HCT116 (cell line): ENCODE measurements around the gene PIM3. TPM values are rescaled to one million over a fixed set of nuclear protein-coding genes. Genes with fewer than 3 reads are reported as not detected.

ENCODE experiments used
- ATAC-seq: fragments of 200-7000 bp; cut with Tn5 transposase; 2 replicates; pipeline ENCODE4 v1.9.1; 2020; ENCODE audit warnings: mild to moderate bottlenecking, moderate library complexity
- BruUV-seq: library from RNA; stranded (reverse); fragments of 400-500 nt; replicated peaks from 2 replicates; lab custom pipeline; 2021; lab: Mats Ljungman, UMichigan
- CTCF ChIA-PET: fragments of 300-600 bp; sonication (Branson Sonifier 250); formaldehyde crosslinking; loops from one replicate; lab custom pipeline; 2021; ENCODE audit warnings: antibody characterized with exemption; lab: Charles Lee
- POLR2A ChIA-PET: fragments of 300-600, 350-600 bp; sonication (Branson Sonifier 250); formaldehyde crosslinking; loops from one replicate; lab custom pipeline; 2021; ENCODE audit warnings: antibody characterized with exemption; lab: Charles Lee
- RAD21 ChIA-PET, 2 experiments: fragments of 300-600 bp; sonication (Branson Sonifier 250); formaldehyde crosslinking; loops; one replicate each; lab custom pipeline; 2023; ENCODE audit warnings: low total read pairs in 2 of 2; ENCODE audit not compliant: uncharacterized antibody in 2 of 2, unreplicated experiment in 2 of 2, low non-redundant PET in 1 of 2; lab: Charles Lee
- DNase-seq: peaks from one replicate; pipeline ENCODE4 v3.0.0-alpha.2; 2010; ENCODE audit warnings: low read depth, low spot score
- H2AFZ ChIP-seq: fragments of 200-600 bp; shearing (Covaris generic), sonication (generic); 2 replicates; pipeline ENCODE4 v1.6.1; 2017; ENCODE audit warnings: low read depth, mixed run types, mixed read lengths, antibody characterized with exemption, low read length; ENCODE audit not compliant: poor library complexity, severe bottlenecking
- H3K27ac ChIP-seq: 2 replicates; pipeline ENCODE4 v1.5.1; 2012; ENCODE audit warnings: low read depth, low read length
- H3K27me3 ChIP-seq: fragments of 200-600 bp; sonication (generic); 2 replicates; pipeline ENCODE4 v1.6.1; 2016; ENCODE audit warnings: mixed run types, low read length, mixed read lengths; ENCODE audit not compliant: insufficient read depth
- H3K36me3 ChIP-seq, 2 experiments: fragments of 200-500 bp in 1 of 2; fragments of 200-600 bp in 1 of 2; sonication (Bioruptor generic) in 1 of 2; sonication (generic) in 1 of 2; 2 replicates each; pipeline versions ENCODE4 v1.5.1 to v1.6.1; 2014 to 2016; ENCODE audit warnings: low read length in 2 of 2, inconsistent platforms in 1 of 2, mixed read lengths in 1 of 2, mixed run types in 1 of 2; ENCODE audit not compliant: insufficient read depth in 2 of 2, control insufficient read depth in 1 of 2
- H3K4me1 ChIP-seq, 2 experiments: fragments of 200-600 bp in 1 of 2; sonication (generic) in 1 of 2; 2 replicates each; pipeline versions ENCODE4 v1.5.1 to v1.6.1; 2012 to 2017; ENCODE audit warnings: low read length in 2 of 2, inconsistent platforms in 1 of 2, mild to moderate bottlenecking in 1 of 2, mixed read lengths in 1 of 2, mixed run types in 1 of 2, moderate library complexity in 1 of 2; ENCODE audit not compliant: insufficient read depth in 2 of 2, control insufficient read depth in 1 of 2
- H3K4me2 ChIP-seq: fragments of 200-600 bp; sonication (generic); 2 replicates; pipeline ENCODE4 v1.6.1; 2017; ENCODE audit warnings: mixed run types, low read length, mixed read lengths
- H3K4me3 ChIP-seq, 2 experiments: fragments of 200-600 bp in 1 of 2; sonication (generic) in 1 of 2; replicated peaks in 1 of 2; 2 replicates each; pipeline ENCODE4 v1.5.1; 2011 to 2016; ENCODE audit warnings: low read length in 2 of 2, control low read depth in 1 of 2, low read depth in 1 of 2, mild to moderate bottlenecking in 1 of 2, mixed read lengths in 1 of 2, mixed run types in 1 of 2
- H3K79me2 ChIP-seq: fragments of 200-600 bp; sonication (generic); 2 replicates; pipeline ENCODE4 v1.6.1; 2017; ENCODE audit warnings: mild to moderate bottlenecking, mixed run types, low read length, moderate library complexity, mixed read lengths; ENCODE audit not compliant: insufficient read depth
- H3K9ac ChIP-seq: fragments of 200-600 bp; sonication (generic); 2 replicates; pipeline ENCODE4 v1.6.1; 2016; ENCODE audit warnings: low read length, mixed read lengths
- H3K9me2 ChIP-seq: fragments of 200-600 bp; sonication (generic), shearing (Covaris generic); 2 replicates; pipeline ENCODE4 v1.6.1; 2017; ENCODE audit warnings: mixed run types, mild to moderate bottlenecking, moderate library complexity; ENCODE audit not compliant: insufficient read depth
- H3K9me3 ChIP-seq, 2 experiments: fragments of 200-500 bp in 1 of 2; fragments of 200-600 bp in 1 of 2; sonication (Bioruptor generic) in 1 of 2; sonication (generic) in 1 of 2; 2 replicates each; pipeline ENCODE4 v1.6.1; 2014 to 2017; ENCODE audit warnings: low read length in 2 of 2, mixed read lengths in 2 of 2, inconsistent platforms in 1 of 2, low read depth in 1 of 2, mild to moderate bottlenecking in 1 of 2, mixed run types in 1 of 2, moderate library complexity in 1 of 2; ENCODE audit not compliant: control insufficient read depth in 1 of 2, insufficient read depth in 1 of 2
- H4K20me1 ChIP-seq: fragments of 200-600 bp; sonication (generic), shearing (Covaris generic); 2 replicates; pipeline ENCODE4 v1.6.1; 2017; ENCODE audit warnings: mixed run types, mild to moderate bottlenecking, moderate library complexity; ENCODE audit not compliant: insufficient read depth
- CEBPB ChIP-seq: IDR thresholded peaks from 2 replicates; pipeline ENCODE4 v1.6.1; 2012; ENCODE audit warnings: low read depth
- EGR1 ChIP-seq: IDR thresholded peaks from 2 replicates; pipeline ENCODE4 v1.6.1; 2012; ENCODE audit warnings: low read depth
- JUND ChIP-seq: IDR thresholded peaks from 2 replicates; pipeline ENCODE4 v1.6.1; 2012
- POLR2A ChIP-seq: IDR thresholded peaks from 2 replicates; pipeline ENCODE4 v1.7.0; 2011; ENCODE audit warnings: borderline replicate concordance; ENCODE audit not compliant: insufficient read depth, insufficient read length; ENCODE audit errors: extremely low read depth
- RAD21 ChIP-seq: IDR thresholded peaks from 2 replicates; pipeline ENCODE4 v1.6.1; 2012; ENCODE audit warnings: low read depth, mild to moderate bottlenecking
- SRF ChIP-seq: IDR thresholded peaks from 2 replicates; pipeline ENCODE4 v1.6.1; 2012; ENCODE audit warnings: low read depth
- intact Hi-C: fragments of 100-400 bp; cut with micrococcal nuclease; formaldehyde crosslinking; loops from 2 replicates; pipeline ENCODE4 v1.10.0; 2022
- total RNA-seq: library from RNA; stranded (reverse); gene quantifications from one replicate; pipeline ENCODE4 v1.2.1, GENCODE V29; 2021; ENCODE audit not compliant: unreplicated experiment
- TF ChIP-seq, protein P1 (sequence below), 3 experiments: fragments of 200-600 bp in 1 of 3; sonication (generic) in 1 of 3; IDR thresholded peaks in 2 of 3; conservative IDR thresholded peaks in 1 of 3; 2 replicates each; pipeline ENCODE4 v1.5.1; 2012 to 2017; ENCODE audit warnings: low read depth in 2 of 3, low read length in 2 of 3, antibody characterized with exemption in 1 of 3, borderline replicate concordance in 1 of 3, control low read depth in 1 of 3, mild to moderate bottlenecking in 1 of 3, mixed read lengths in 1 of 3, mixed run types in 1 of 3, moderate library complexity in 1 of 3; ENCODE audit not compliant: insufficient read depth in 1 of 3

The PIM3 gene
- total RNA-seq, 1 experiment from 2014 or later, result 116 TPM

DNA sequence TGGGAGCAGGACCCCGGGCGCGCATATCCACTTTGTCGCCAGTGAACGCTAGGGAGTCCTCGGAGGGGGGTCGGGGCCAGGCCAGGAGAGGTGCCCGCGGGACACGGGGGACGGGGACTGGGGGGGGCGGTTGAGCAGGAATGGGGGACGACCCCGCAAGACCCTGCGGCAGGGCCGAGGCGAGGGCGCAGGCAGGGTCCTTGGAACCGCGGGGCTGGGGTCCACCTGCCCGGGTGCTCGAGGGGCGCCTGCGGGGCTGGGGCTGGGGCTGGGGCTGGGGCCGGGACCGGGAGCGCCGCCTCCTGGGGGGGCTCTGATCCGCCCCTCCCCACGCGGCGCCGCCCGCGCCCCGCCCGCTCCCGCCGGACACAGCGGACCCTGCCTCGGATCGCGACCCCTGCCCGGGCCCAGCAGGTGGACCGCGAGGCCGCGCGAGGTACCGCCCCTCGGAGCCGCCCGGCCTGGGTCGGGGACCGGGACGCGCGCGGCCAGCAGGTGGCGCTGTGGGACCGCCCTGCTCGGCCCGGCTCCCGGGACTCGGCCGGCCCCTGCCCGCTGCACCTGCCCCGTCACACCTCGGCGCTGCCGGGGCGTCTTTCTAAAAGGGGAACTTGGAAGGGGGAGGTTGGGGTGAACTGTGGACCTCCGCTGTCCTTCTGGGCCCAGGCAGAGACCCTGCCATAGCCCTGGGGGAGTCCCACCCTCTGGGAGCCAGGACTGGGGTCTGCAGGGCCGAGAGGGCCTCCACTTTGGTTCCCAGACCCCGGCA is 31.2 kb upstream of the PIM3 start:
- no peak overlapping the region for H3K27ac ChIP-seq
- H3K4me3 ChIP-seq, result no peak overlapping the region
- ChIA-PET POLR2A (no interaction called here), CTCF (interaction anchor here (1.5 to 2.3 kb wide), 3 partner anchors 99 to 308 kb away, joined by 3 to 115 read pairs (median 4); no protein-coding TSS in a partner anchor), RAD21 (interaction anchor here in 1 of 2 experiments (1.8 kb wide), 1 partner anchor 101 kb away, joined by 36 read pairs; no protein-coding TSS in a partner anchor)
- peak overlapping the region; percentile 57 for H3K4me2 ChIP-seq
- no peaks in the 10 kb centered on the region for H3K27me3 ChIP-seq
- DNase-seq, result no peak
- peak; percentile 86 for ATAC-seq
- H3K36me3 ChIP-seq, result no peaks in the 10 kb centered on the region
- no peaks in the 10 kb centered on the region for H3K9me3 ChIP-seq
- no peak overlapping the region for H2AFZ ChIP-seq
- peaks cover 16 to 33% of the 10 kb centered on the region in 2 experiments for H3K4me1 ChIP-seq
- H4K20me1 ChIP-seq, result no peaks in the 10 kb centered on the region
- TF ChIP-seq JUND (no peak), POLR2A (no peak), EGR1 (no peak), SRF (no peak), CEBPB (no peak), RAD21 (peak; percentile 84)
- TF ChIP-seq, protein P1, sequence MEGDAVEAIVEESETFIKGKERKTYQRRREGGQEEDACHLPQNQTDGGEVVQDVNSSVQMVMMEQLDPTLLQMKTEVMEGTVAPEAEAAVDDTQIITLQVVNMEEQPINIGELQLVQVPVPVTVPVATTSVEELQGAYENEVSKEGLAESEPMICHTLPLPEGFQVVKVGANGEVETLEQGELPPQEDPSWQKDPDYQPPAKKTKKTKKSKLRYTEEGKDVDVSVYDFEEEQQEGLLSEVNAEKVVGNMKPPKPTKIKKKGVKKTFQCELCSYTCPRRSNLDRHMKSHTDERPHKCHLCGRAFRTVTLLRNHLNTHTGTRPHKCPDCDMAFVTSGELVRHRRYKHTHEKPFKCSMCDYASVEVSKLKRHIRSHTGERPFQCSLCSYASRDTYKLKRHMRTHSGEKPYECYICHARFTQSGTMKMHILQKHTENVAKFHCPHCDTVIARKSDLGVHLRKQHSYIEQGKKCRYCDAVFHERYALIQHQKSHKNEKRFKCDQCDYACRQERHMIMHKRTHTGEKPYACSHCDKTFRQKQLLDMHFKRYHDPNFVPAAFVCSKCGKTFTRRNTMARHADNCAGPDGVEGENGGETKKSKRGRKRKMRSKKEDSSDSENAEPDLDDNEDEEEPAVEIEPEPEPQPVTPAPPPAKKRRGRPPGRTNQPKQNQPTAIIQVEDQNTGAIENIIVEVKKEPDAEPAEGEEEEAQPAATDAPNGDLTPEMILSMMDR (IDR thresholded peaks at IDR 0.05 in 2 of 3, conservative IDR thresholded peaks at IDR 0.05 in 1 of 3; ENCODE audit: borderline replicate concordance in 1 of 3, insufficient read depth in 1 of 3, low read depth in 2 of 3, low read length in 2 of 3), result peak; percentile 46 to 67 (median 56); a peak in 4 of 6 replicates
- H3K79me2 ChIP-seq, result no peaks in the 10 kb centered on the region
- BruUV-seq, result no TSS peak
- H3K9ac ChIP-seq, result no peak overlapping the region
- no peaks in the 10 kb centered on the region for H3K9me2 ChIP-seq
- intact Hi-C loops, result no loop called here
